Coronary artery (tissue), 2 donors: ENCODE results near the gene AMOT.
"Not testable (repeated sequence)": the region's sequence is repeated elsewhere in the genome, so short reads cannot be mapped to it uniquely, and the experiment has no call there.

Source experiments
- DNase-seq: peaks from one replicate; pipeline ENCODE4 v3.0.0-alpha.2; 2017; ENCODE audit warnings: low spot score
- H3K27ac ChIP-seq, 2 donors: fragments of 200-600 bp; sonication (generic); one replicate each; pipeline ENCODE4 v1.5.1; 2016 to 2019
- H3K4me3 ChIP-seq: fragments of 200-600 bp; sonication (generic); 2 replicates; pipeline ENCODE4 v1.5.1; 2016; ENCODE audit warnings: mild to moderate bottlenecking, moderate library complexity
- CTCF ChIP-seq: fragments of 200-600 bp; sonication (generic); IDR thresholded peaks from one replicate; pipeline ENCODE4 v1.5.1; 2019; ENCODE audit warnings: antibody characterized with exemption

AMOT gene

GRCh38 chrX:112867570-112867969 is 26.9 kb upstream of the AMOT start:
- no peak overlapping the region for H3K27ac ChIP-seq
- DNase-seq: no peak
- no peak overlapping the region for H3K4me3 ChIP-seq
- no peak for TF ChIP-seq CTCF

DNA sequence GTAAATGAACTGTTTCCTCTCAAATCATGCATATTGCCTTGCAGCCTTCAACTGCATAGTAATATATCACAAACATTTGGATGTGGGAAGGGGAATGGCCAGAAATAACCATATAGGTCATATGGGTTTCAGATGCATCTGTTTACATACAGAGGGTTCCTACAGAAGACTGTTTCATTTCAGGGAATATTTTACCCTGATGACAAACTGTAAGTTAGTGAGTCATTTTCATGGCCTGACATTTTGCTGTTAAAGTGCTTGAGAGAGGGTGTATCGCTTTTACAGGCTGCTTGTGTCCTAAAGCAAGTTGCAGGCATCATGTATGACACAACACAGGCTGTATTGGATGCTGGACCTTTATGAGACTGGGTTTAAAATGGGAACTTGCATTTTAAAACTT is 25.5 kb upstream of the AMOT start:
- TF ChIP-seq CTCF: no peak
- Histone ChIP-seq H3K27ac (no peak overlapping the region), H3K4me3 (no peak overlapping the region)
- no peak for DNase-seq

- no peak overlapping the region for H3K27ac ChIP-seq
- no peak for DNase-seq
- TF ChIP-seq CTCF: no peak
- no peak overlapping the region for H3K4me3 ChIP-seq
These were observed 24.9 kb upstream of the AMOT start for GRCh38 chrX:112865464-112866025.

GRCh38 chrX:112863850-112864249 is 23.2 kb upstream of the AMOT start:
- no peak for DNase-seq
- no peak overlapping the region for H3K27ac ChIP-seq
- H3K4me3 ChIP-seq: no peak overlapping the region
- no peak for TF ChIP-seq CTCF

- no peak for TF ChIP-seq CTCF
- Histone ChIP-seq H3K27ac (no peak overlapping the region), H3K4me3 (no peak overlapping the region)
- DNase-seq: no peak
These were observed 16.8 kb upstream of the AMOT start for GRCh38 chrX:112857478-112857878.

- H3K4me3 ChIP-seq, DNase-seq, H3K27ac ChIP-seq: not testable (repeated sequence)
These were observed 14.3 kb upstream of the AMOT start for GRCh38 chrX:112854901-112855300.

DNA sequence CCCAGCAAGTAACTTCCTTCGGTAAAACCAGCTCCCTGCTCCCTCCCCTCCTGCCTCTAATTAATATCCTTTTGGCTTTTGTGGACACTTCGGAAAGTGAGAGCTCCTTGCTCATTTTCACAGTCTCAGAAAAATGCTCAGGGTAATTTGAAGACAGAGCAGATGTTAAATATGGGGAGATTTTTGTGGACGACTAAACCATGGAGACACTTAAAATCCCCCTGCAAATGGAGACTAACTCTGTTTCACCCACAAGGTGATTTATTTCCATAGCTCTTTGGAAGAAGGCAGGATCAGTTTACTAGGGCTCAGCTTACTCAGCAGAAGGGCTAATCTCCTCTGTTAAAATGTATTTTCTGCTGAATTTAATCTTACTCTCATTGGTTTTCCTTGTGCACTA is 12.2 kb upstream of the AMOT start:
- Histone ChIP-seq H3K4me3 (no peak overlapping the region), H3K27ac (no peak overlapping the region)
- no peak for DNase-seq
- TF ChIP-seq CTCF: no peak

- no peak overlapping the region for H3K4me3 ChIP-seq
- TF ChIP-seq CTCF: no peak
- no peak for DNase-seq
- no peak overlapping the region for H3K27ac ChIP-seq
These were observed 11.2 kb upstream of the AMOT start for GRCh38 chrX:112851806-112852205.
